Measurements from ENCODE around the gene PIM3. TPM values are rescaled to one million over a fixed set of nuclear protein-coding genes. Genes with fewer than 3 reads are reported as not detected.
A peak's percentile ranks its signal among the peaks of the same experiment; 100 is the strongest.

PIM3 gene
- total and polyA plus RNA-seq, 2 of the 8 experiments (the other 6 are each of a cell fraction or from before 2014, with no cell fraction given): 22.6 to 30.0 TPM

GRCh38 chr22:49930596-49931412 is 29.8 kb upstream of the PIM3 start:
- peaks cover 0 to 12% (median 10%) of the 10 kb centered on the region in 4 experiments; a peak in 6 of 7 replicates for H3K27me3 ChIP-seq (replicated peaks in 1 of 4; ENCODE audit: control insufficient read depth in 3 of 4, extremely low read depth in 1 of 4, insufficient read depth in 3 of 4, low read length in 3 of 4)
- H3K4ac ChIP-seq (replicated peaks; ENCODE audit: insufficient read length, low read depth, low read length): no peak overlapping the region
- no peak overlapping the region for H2BK20ac ChIP-seq (ENCODE audit: low read length)
- peaks cover 0 to 8% (median 1%) of the 10 kb centered on the region in 4 experiments; a peak in 2 of 7 replicates for H3K4me1 ChIP-seq (replicated peaks in 1 of 4; ENCODE audit: control insufficient read depth in 3 of 4, insufficient read depth in 4 of 4, low read length in 3 of 4)
- POLR2A ChIA-PET (ENCODE audit: partially characterized antibody): interaction anchor here (0.6 to 1.6 kb wide), 3 partner anchors 13 to 82 kb away, joined by 3 read pairs; partner anchors contain the start of genes ALG12 and CRELD2
- H3K79me1 ChIP-seq (ENCODE audit: low read depth, low read length): no peaks in the 10 kb centered on the region; the same call in 1 of the 2 replicates
- 0 out of 2 replicates have a peak overlapping the region, but pooled peaks have one; percentile 14 for H2AK5ac ChIP-seq (ENCODE audit: low read depth, low read length)
- 80% methylated on average over 14 of the region's 14 CpGs; no CpG with 5 or more reads in 1 of the 2 experiments for WGBS, 2 experiments (ENCODE audit: extremely low coverage in 1 of 2, insufficient coverage in 1 of 2, insufficient read length in 1 of 2, insufficient replicate concordance in 2 of 2, low coverage in 1 of 2, low lambda C conversion rate in 2 of 2, missing lambda C conversion rate in 1 of 2)
- peaks cover 2 to 6% of the 10 kb centered on the region in 2 experiments for H4K20me1 ChIP-seq (replicated peaks in 1 of 2; ENCODE audit: control insufficient read depth in 1 of 2, insufficient read depth in 2 of 2, low read length in 2 of 2)
- H3K23me2 ChIP-seq (ENCODE audit: low read depth, low read length): peaks cover 7% of the 10 kb centered on the region; the same call in 1 of the 2 replicates
- TF ChIP-seq ASH2L (IDR thresholded peaks at IDR 0.05; ENCODE audit: low read length) (no peak), CTCF (IDR thresholded peaks at IDR 0.05; ENCODE audit: control extremely low read depth in 1 of 3, insufficient read depth in 1 of 3, low read depth in 1 of 3, low read length in 3 of 3) (peak in 2 of 3 experiments; percentile 61 to 62; a peak in 3 of 4 replicates), RAD21 (IDR thresholded peaks at IDR 0.05 in 1 of 2, conservative IDR thresholded peaks at IDR 0.05 in 1 of 2; ENCODE audit: low read depth in 2 of 2, low read length in 2 of 2) (peak; percentile 64 to 73)
- no peak overlapping the region for H3K9ac ChIP-seq (replicated peaks in 1 of 4; ENCODE audit: extremely low read depth in 1 of 4, low read depth in 3 of 4, low read length in 3 of 4)
- no peak overlapping the region for H2BK120ac ChIP-seq (replicated peaks; ENCODE audit: low read depth, low read length)
- no peak for FAIRE-seq
- no peak overlapping the region for H2BK5ac ChIP-seq (ENCODE audit: low read depth, low read length)
- peak overlapping the region; percentile 32; the same call in 1 of the 2 replicates for H2BK15ac ChIP-seq (ENCODE audit: low read length)
- no peak overlapping the region for H3K4me2 ChIP-seq (ENCODE audit: insufficient read depth in 1 of 2, low read depth in 2 of 2, low read length in 2 of 2)
- DNase-seq (ENCODE audit: low read depth in 1 of 2, low spot score in 2 of 2): no peak
- H3K23ac ChIP-seq (ENCODE audit: insufficient read length): no peak overlapping the region
- no peaks in the 10 kb centered on the region; a peak in 1 of 8 replicates for H3K36me3 ChIP-seq (ENCODE audit: control insufficient read depth in 2 of 4, insufficient read depth in 4 of 4, low read length in 3 of 4)
- H3K18ac ChIP-seq (ENCODE audit: extremely low read depth, low read length): no peak overlapping the region
- no peak overlapping the region for H3K56ac ChIP-seq (replicated peaks; ENCODE audit: insufficient read length, low read depth, low read length)
- H3K4me3 ChIP-seq (ENCODE audit: extremely low read depth in 1 of 4, insufficient read depth in 2 of 4, low read depth in 3 of 4, low read length in 4 of 4): no peak overlapping the region
- H3K14ac ChIP-seq (ENCODE audit: insufficient read length): no peak overlapping the region
- H3K27ac ChIP-seq (ENCODE audit: low read depth, low read length): no peak overlapping the region
- no peak overlapping the region for H2AFZ ChIP-seq (ENCODE audit: low read length)
- H4K91ac ChIP-seq (replicated peaks; ENCODE audit: insufficient read length, low read length): no peak overlapping the region
- no peaks in the 10 kb centered on the region for H3K79me2 ChIP-seq (ENCODE audit: control insufficient read depth in 1 of 2, insufficient read depth in 2 of 2, low read length in 2 of 2)
- H3K9me3 ChIP-seq (ENCODE audit: insufficient read depth in 2 of 2, low read depth in 1 of 2, low read length in 1 of 2): no peaks in the 10 kb centered on the region
- no peak overlapping the region for H4K5ac ChIP-seq (ENCODE audit: insufficient read length, low read depth, low read length)
- H4K8ac ChIP-seq (ENCODE audit: extremely low read depth, insufficient read depth, low read length): no peak overlapping the region
- CTCF ChIA-PET (ENCODE audit: partially characterized antibody): interaction anchor here (0.6 to 5.2 kb wide), 29 partner anchors 9 to 405 kb away, joined by 3 to 54 read pairs (median 5); partner anchors contain the start of gene IL17REL
- H2BK12ac ChIP-seq (ENCODE audit: low read depth, low read length): peak overlapping the region; percentile 50; the same call in 1 of the 2 replicates

Data from H1 (cell line).